ENCODE measurements around the gene C4B.
"Not testable (repeated sequence)": the region's sequence is repeated elsewhere in the genome, so short reads cannot be mapped to it uniquely, and the experiment has no call there.

C4B gene

DNA sequence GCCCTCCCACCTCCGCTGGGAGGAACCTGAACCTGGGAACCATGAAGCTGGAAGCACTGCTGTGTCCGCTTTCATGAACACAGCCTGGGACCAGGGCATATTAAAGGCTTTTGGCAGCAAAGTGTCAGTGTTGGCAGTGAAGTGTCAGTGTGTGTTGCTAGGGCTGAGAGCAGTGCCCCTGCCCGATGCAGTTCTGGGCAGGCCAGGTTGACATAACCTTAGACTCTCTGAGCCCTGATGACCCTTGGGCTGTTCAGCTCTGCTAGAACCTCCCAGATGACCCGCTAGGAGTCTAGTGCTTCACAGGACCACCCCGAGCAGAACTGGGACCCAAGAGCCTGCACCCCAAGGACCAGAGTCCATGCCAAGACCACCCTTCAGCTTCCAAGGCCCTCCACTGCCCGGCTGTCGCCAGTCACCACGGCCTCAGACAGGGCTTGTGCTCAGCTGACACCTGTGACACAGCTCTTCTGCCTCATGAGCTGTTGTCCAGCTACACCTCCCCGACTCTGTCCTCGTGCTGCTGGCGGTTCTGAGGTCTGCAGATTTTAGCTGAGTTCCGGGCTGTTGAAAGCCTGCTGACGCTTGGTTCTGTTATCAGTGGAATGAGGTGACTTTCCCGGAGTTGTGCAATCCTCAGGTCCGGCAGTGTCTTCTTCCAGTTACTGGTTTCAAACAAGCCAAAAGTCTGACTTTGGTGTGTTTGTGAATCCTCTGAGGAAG is 11.9 kb upstream of the C4B start:
- H3K4me3 ChIP-seq (ENCODE audit: low read length); H3K9ac ChIP-seq (ENCODE audit: low read length); H3K4me1 ChIP-seq (ENCODE audit: control insufficient read depth, insufficient read depth, low read length); H3K36me3 ChIP-seq (ENCODE audit: control insufficient read depth, insufficient read depth, low read length); H3K27me3 ChIP-seq (ENCODE audit: control insufficient read depth, insufficient read depth, low read length); H3K27ac ChIP-seq (ENCODE audit: low read depth, low read length): not testable (repeated sequence)

DNA sequence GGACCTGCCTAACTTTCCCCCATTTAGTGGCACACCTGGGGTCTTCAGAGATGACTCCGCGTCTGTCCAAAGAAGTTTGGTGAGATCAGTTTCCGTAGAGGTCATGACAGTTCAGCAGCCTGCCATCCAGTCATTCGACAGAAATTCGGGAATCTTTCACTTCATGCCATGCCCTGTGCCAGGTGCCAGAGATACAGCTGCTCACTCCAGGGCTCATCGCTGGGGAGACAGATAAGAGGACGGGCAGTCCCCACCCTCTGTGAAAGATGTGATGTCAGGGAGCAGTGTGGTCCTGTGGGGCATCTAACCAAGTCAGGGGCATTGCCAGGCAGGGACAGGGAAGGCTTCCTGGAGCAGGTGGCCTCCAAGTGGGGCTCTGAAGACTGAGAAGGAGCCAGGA is 11.3 kb upstream of the C4B start:
- not testable (repeated sequence) for H3K27me3 ChIP-seq (ENCODE audit: control insufficient read depth, insufficient read depth, low read length); H3K4me3 ChIP-seq (ENCODE audit: low read length); H3K4me1 ChIP-seq (ENCODE audit: control insufficient read depth, insufficient read depth, low read length); H3K9ac ChIP-seq (ENCODE audit: low read length); H3K36me3 ChIP-seq (ENCODE audit: control insufficient read depth, insufficient read depth, low read length); H3K27ac ChIP-seq (ENCODE audit: low read depth, low read length)

DNA sequence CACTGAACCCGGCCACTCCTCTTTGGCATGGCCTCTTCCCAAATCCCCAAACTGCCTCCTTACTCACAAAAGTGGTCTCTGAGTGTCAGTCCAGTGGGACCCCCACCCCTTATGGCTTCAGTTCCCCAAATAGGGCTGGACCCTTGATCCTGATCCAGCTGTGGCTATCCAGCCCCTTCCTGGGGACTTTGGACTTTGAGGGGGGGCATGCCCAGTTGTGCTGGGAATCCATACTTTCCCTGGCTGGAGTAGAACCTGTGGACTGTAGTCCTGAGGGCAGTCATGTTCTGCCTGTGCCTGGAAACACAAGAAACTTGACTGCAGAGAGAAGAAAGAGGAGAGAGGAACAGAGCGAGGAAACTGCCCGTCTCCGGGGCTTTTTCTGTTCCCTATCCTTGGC is 10.2 kb upstream of the C4B start:
- not testable (repeated sequence) for H3K27ac ChIP-seq (ENCODE audit: low read depth, low read length); H3K4me1 ChIP-seq (ENCODE audit: control insufficient read depth, insufficient read depth, low read length); H3K9ac ChIP-seq (ENCODE audit: low read length); H3K27me3 ChIP-seq (ENCODE audit: control insufficient read depth, insufficient read depth, low read length); H3K36me3 ChIP-seq (ENCODE audit: control insufficient read depth, insufficient read depth, low read length); H3K4me3 ChIP-seq (ENCODE audit: low read length)

DNA sequence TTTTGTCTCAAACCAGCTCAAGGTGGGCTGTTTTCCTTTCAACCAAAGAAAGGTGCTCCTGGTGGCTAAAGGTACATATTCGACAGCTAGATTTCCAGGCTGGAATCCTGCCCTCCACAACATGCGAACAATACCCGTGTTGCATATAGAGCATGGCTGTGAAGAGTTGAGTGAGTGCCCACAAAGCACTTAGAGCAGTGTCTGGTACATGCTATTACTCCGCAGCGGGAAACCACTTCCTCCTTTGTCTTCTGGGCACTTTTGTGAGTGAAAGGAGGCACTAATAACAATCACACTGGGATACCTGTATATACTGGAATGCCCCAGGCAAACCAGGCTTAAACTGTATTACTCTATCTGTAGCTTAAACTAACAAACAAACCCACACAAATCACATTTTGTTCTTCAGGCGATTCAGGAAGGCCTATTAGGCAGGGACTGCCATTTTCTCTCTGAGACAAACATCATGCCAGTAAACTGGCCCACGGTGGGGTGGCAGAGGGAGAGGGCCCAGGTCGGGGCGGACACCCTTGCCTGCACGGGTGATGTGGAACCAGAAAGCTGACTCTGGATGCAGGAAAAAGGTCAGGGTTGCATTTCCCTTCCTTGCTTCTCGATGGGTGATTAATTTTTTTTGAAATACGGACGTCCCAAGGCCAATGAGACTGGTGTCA is 9.6 kb upstream of the C4B start:
- not testable (repeated sequence) for H3K9ac ChIP-seq (ENCODE audit: low read length); H3K4me3 ChIP-seq (ENCODE audit: low read length); H3K27ac ChIP-seq (ENCODE audit: low read depth, low read length); H3K4me1 ChIP-seq (ENCODE audit: control insufficient read depth, insufficient read depth, low read length); H3K36me3 ChIP-seq (ENCODE audit: control insufficient read depth, insufficient read depth, low read length); H3K27me3 ChIP-seq (ENCODE audit: control insufficient read depth, insufficient read depth, low read length)

DNA sequence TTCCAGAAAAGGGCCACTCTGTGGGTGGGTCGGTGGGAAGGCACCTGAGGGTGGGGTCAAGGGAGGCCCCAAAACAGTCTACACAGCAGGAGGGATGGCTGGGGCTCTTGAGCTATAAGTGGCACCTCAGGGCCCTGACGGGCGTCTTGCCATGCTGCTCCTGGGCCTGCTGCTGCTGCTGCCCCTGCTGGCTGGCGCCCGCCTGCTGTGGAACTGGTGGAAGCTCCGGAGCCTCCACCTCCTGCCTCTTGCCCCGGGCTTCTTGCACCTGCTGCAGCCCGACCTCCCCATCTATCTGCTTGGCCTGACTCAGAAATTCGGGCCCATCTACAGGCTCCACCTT is 9.1 kb upstream of the C4B start:
- H3K4me3 ChIP-seq (ENCODE audit: low read length), result not testable (repeated sequence)

DNA sequence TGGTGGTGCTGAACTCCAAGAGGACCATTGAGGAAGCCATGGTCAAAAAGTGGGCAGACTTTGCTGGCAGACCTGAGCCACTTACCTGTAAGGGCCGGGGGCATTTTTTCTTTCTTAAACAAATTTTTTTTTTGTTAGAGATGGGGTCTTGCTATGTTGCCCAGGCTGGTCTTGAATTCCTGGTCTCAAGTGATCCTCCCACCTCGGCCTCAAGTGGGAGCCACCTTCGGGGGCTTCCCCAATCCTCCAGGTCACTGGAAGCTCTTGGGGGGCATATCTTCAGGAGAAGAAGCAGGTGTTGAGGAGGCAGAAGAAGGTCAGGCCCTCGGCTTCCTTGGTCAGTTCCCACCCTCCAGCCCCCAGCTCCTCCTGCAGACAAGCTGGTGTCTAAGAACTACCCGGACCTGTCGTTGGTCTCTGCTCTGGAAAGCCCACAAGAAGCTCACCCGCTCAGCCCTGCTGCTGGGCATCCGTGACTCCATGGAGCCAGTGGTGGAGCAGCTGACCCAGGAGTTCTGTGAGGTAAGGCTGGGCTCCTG is 8.5 kb upstream of the C4B start:
- H3K27me3 ChIP-seq (ENCODE audit: control insufficient read depth, insufficient read depth, low read length); H3K4me3 ChIP-seq (ENCODE audit: low read length); H3K36me3 ChIP-seq (ENCODE audit: control insufficient read depth, insufficient read depth, low read length); H3K4me1 ChIP-seq (ENCODE audit: control insufficient read depth, insufficient read depth, low read length); H3K27ac ChIP-seq (ENCODE audit: low read depth, low read length); H3K9ac ChIP-seq (ENCODE audit: low read length): not testable (repeated sequence)

More for the DNA sequence above, 9.1 kb upstream of the C4B start:
- not testable (repeated sequence) for H3K36me3 ChIP-seq (ENCODE audit: control insufficient read depth, insufficient read depth, low read length); H3K9ac ChIP-seq (ENCODE audit: low read length); H3K27ac ChIP-seq (ENCODE audit: low read depth, low read length); H3K27me3 ChIP-seq (ENCODE audit: control insufficient read depth, insufficient read depth, low read length); H3K4me1 ChIP-seq (ENCODE audit: control insufficient read depth, insufficient read depth, low read length)

DNA sequence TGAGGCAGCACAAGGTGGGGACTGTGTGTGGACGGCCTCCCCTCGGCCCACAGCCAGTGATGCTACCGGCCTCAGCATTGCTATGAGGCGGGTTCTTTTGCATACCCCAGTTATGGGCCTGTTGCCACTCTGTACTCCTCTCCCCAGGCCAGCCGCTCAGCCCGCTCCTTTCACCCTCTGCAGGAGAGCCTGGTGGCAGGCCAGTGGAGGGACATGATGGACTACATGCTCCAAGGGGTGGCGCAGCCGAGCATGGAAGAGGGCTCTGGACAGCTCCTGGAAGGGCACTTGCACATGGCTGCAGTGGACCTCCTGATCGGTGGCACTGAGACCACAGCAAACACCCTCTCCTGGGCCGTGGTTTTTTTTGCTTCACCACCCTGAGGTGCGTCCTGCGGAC is 7.5 kb upstream of the C4B start:
- not testable (repeated sequence) for H3K9ac ChIP-seq (ENCODE audit: low read length); H3K4me3 ChIP-seq (ENCODE audit: low read length); H3K27ac ChIP-seq (ENCODE audit: low read depth, low read length); H3K36me3 ChIP-seq (ENCODE audit: control insufficient read depth, insufficient read depth, low read length); H3K27me3 ChIP-seq (ENCODE audit: control insufficient read depth, insufficient read depth, low read length); H3K4me1 ChIP-seq (ENCODE audit: control insufficient read depth, insufficient read depth, low read length)

DNA sequence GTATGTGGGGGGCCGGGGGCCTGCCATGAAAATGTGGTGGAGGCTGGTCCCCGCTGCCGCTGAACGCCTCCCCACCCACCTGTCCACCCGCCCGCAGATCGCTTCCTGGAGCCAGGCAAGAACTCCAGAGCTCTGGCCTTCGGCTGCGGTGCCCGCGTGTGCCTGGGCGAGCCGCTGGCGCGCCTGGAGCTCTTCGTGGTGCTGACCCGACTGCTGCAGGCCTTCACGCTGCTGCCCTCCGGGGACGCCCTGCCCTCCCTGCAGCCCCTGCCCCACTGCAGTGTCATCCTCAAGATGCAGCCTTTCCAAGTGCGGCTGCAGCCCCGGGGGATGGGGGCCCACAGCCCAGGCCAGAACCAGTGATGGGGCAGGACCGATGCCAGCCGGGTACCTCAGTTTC is 6.6 kb upstream of the C4B start:
- not testable (repeated sequence) for H3K27ac ChIP-seq (ENCODE audit: low read depth, low read length); H3K4me3 ChIP-seq (ENCODE audit: low read length); H3K36me3 ChIP-seq (ENCODE audit: control insufficient read depth, insufficient read depth, low read length); H3K27me3 ChIP-seq (ENCODE audit: control insufficient read depth, insufficient read depth, low read length); H3K9ac ChIP-seq (ENCODE audit: low read length); H3K4me1 ChIP-seq (ENCODE audit: control insufficient read depth, insufficient read depth, low read length)

DNA sequence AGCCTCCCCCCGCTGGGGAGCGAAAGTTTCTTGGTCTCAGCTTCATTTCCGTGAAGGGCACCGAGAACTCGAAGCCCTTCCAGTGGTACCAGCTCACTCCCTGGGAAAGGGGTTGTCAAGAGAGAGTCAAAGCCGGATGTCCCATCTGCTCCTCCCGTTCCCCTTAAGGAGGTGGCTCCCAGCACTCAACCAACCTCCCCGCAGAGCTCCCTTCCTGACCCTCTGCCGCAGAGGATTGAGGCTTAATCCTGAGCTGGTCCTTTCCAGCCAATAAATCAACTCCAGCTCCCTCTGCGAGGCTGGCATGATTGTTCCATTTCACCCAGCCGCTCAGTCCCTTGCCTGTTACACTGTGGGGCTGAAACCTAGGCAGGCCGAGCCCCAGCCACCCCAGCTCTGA is 6.0 kb upstream of the C4B start:
- not testable (repeated sequence) for H3K9ac ChIP-seq (ENCODE audit: low read length); H3K36me3 ChIP-seq (ENCODE audit: control insufficient read depth, insufficient read depth, low read length); H3K27ac ChIP-seq (ENCODE audit: low read depth, low read length); H3K4me3 ChIP-seq (ENCODE audit: low read length); H3K4me1 ChIP-seq (ENCODE audit: control insufficient read depth, insufficient read depth, low read length); H3K27me3 ChIP-seq (ENCODE audit: control insufficient read depth, insufficient read depth, low read length)

DNA sequence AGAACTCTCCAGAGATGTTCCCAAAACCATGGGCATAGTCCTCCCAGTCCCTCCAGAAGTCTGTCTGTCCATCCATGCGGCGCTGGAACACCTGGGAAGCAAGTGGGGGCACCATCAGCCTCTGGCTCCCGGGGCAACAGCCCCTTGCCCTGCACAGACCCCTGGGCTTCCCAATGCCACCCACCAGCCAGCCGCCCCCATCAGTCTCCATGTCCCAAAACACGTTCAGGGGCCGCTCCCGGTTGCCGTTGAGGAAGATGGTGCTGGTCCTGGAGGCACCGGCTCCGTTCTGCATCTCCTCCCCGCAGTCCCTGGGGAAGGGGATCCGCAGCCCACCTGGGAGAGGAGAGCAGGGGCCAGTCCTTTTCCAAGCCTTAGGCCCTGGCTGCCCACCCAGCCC is 5.1 kb upstream of the C4B start:
- not testable (repeated sequence) for H3K9ac ChIP-seq (ENCODE audit: low read length); H3K4me1 ChIP-seq (ENCODE audit: control insufficient read depth, insufficient read depth, low read length); H3K4me3 ChIP-seq (ENCODE audit: low read length); H3K36me3 ChIP-seq (ENCODE audit: control insufficient read depth, insufficient read depth, low read length); H3K27me3 ChIP-seq (ENCODE audit: control insufficient read depth, insufficient read depth, low read length); H3K27ac ChIP-seq (ENCODE audit: low read depth, low read length)

DNA sequence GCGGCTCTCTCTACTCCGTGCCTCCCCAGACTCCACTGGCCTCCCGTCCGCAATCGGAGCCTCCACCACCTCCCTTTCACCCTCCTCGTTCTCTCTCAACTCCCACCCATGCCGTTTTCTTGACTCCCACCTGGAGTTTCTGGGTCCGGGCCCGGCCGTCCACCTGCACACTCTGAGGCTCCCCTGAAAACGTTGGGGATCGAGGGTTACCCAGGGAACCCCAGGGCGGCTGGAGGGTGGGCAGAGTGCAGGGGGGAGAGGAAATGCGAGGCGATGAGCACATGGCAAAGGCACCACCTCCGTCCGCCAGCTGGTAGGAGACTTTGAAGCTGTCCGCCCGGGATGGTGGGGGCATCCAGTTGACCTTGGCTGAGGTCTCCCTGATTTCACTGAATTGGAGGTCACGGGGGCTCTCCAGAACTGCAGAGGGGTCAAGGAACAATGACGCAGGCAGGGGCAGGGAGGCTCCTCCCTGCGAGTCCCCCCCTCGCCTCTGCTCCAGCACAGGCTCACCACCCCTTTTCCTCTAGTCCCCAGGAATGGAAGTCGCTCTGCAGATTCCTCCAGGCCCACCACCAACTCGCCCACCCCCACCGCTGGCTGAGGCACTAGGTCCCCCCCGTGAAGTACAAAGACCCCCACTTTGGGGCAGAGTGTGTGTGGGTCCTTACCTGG is 3.6 kb upstream of the C4B start:
- not testable (repeated sequence) for H3K27me3 ChIP-seq (ENCODE audit: control insufficient read depth, insufficient read depth, low read length); H3K4me1 ChIP-seq (ENCODE audit: control insufficient read depth, insufficient read depth, low read length); H3K4me3 ChIP-seq (ENCODE audit: low read length); H3K36me3 ChIP-seq (ENCODE audit: control insufficient read depth, insufficient read depth, low read length); H3K27ac ChIP-seq (ENCODE audit: low read depth, low read length); H3K9ac ChIP-seq (ENCODE audit: low read length)

DNA sequence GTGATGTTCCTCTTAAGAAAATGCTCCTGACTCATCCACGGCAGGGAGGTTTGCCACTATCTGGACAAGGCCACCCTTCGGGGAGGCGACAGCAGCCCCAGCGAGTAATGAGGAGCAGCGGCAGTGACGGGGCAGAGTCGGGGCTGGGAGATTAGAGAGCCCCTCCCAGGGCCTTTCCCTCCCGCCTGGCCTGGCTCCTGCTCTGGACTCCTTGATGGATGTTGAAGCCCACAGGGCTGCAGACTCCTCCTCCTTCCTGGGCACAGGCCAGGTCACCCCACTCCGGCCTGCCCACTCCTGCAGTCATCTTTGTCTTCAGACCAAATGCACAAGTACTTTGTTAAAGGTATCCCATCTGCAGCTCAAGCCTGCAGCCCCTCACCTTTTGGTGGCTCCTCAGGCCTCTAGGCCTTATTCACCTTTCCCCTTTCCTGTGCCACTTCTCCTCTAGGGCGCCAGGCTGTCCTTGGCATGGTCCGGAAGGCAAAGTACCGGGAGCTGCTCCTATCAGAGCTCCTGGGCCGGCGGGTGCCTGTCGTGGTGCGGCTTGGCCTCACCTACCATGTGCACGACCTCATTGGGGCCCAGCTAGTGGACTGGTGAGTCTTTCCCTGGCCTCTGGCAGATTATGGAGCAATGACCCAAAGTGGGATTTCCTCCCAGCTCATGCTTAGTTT is 1.5 kb upstream of the C4B start:
- H3K27me3 ChIP-seq (ENCODE audit: control insufficient read depth, insufficient read depth, low read length); H3K9ac ChIP-seq (ENCODE audit: low read length); H3K4me3 ChIP-seq (ENCODE audit: low read length); H3K36me3 ChIP-seq (ENCODE audit: control insufficient read depth, insufficient read depth, low read length); H3K4me1 ChIP-seq (ENCODE audit: control insufficient read depth, insufficient read depth, low read length); H3K27ac ChIP-seq (ENCODE audit: low read depth, low read length): not testable (repeated sequence)
